ENCODE results near the gene PGM1. TPM values are rescaled to one million over a fixed set of nuclear protein-coding genes. Genes with fewer than 3 reads are reported as not detected.

Gene PGM1
- total RNA-seq, 1 donor from 2014 or later: 31.1 TPM

DNA sequence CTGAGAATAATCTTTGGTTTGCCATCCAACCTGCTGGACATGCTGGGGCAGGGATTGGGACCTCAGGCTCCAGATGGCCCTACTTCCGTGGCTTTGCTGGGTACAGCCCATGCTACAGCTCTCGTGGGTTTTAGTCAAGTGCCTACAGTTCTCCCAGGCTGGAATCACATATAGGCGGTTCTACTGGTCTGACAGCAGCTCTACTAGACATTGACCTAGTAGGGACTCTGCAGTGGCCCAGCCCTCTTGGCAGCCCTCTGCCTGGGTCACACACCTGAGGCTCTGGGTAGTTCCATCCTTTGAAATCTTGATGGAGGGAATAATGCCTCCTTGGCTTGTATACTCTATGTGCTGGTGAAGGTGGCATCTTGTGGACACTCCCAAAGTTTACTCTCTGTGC, 72.2 kb downstream of the PGM1 start:
- TF ChIP-seq, protein P1, sequence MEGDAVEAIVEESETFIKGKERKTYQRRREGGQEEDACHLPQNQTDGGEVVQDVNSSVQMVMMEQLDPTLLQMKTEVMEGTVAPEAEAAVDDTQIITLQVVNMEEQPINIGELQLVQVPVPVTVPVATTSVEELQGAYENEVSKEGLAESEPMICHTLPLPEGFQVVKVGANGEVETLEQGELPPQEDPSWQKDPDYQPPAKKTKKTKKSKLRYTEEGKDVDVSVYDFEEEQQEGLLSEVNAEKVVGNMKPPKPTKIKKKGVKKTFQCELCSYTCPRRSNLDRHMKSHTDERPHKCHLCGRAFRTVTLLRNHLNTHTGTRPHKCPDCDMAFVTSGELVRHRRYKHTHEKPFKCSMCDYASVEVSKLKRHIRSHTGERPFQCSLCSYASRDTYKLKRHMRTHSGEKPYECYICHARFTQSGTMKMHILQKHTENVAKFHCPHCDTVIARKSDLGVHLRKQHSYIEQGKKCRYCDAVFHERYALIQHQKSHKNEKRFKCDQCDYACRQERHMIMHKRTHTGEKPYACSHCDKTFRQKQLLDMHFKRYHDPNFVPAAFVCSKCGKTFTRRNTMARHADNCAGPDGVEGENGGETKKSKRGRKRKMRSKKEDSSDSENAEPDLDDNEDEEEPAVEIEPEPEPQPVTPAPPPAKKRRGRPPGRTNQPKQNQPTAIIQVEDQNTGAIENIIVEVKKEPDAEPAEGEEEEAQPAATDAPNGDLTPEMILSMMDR (IDR thresholded peaks at IDR 0.05; ENCODE audit: unreplicated experiment): no peak
- DNase-seq (ENCODE audit: low spot score, unreplicated experiment): no peak
- H3K4me3 Mint-ChIP-seq (ENCODE audit: low read depth): no peak overlapping the region
- H3K27ac Mint-ChIP-seq: no peak overlapping the region
- peaks cover 7% of the 10 kb centered on the region for H3K36me3 Mint-ChIP-seq (ENCODE audit: insufficient read depth)
- no peaks in the 10 kb centered on the region for H3K27me3 Mint-ChIP-seq
- H3K4me1 Mint-ChIP-seq (ENCODE audit: low read depth): peaks cover 11% of the 10 kb centered on the region
- peaks cover 7% of the 10 kb centered on the region for H3K9me3 Mint-ChIP-seq (ENCODE audit: low read depth)

DNA sequence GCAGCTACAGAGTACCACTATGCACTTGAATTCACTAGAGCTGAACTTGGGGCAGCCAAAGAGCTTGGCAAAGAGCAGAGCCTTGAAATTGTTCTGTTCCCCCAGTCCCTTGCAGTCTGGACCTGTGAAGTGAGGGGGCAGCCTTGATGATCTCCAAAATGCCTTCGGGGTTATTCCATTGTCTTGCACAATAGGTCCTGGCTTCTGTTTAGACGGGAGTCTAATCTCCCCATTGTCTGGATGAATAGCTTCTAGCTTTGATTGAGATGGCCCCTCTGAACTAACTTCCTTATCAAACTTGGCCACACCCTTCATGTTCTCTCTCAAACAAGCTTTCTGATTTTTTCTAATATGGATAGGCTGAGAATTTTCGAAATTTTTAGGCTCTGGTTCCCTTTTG, 72.6 kb downstream of the PGM1 start:
- no peak for DNase-seq (ENCODE audit: low spot score, unreplicated experiment)
- H3K27ac Mint-ChIP-seq: no peak overlapping the region
- peaks cover 7% of the 10 kb centered on the region for H3K36me3 Mint-ChIP-seq (ENCODE audit: insufficient read depth)
- H3K4me1 Mint-ChIP-seq (ENCODE audit: low read depth): peaks cover 11% of the 10 kb centered on the region
- TF ChIP-seq, protein P1 (IDR thresholded peaks at IDR 0.05; ENCODE audit: unreplicated experiment): no peak
- H3K9me3 Mint-ChIP-seq (ENCODE audit: low read depth): peaks cover 7% of the 10 kb centered on the region
- H3K27me3 Mint-ChIP-seq: no peaks in the 10 kb centered on the region
- no peak overlapping the region for H3K4me3 Mint-ChIP-seq (ENCODE audit: low read depth)

DNA sequence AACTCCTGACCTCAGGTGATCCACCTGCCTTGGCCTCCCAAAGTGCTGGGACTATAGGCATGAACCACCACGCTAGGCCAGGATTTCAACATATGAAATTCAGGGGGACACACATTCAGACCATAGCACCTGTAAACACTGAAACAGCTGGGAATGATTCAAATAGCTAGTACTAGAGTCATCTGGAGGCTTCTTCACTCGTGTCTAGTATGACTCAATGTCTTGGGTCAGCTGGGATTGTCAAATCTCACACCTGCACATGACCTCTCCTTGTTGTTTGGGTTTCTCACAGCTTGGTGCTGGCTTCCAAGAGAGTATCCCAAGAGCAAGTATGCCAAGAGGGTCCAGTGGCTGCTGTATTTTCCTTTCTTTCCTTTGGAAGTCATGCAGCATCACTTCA, 75.1 kb downstream of the PGM1 start:
- TF ChIP-seq, protein P1 (IDR thresholded peaks at IDR 0.05; ENCODE audit: unreplicated experiment): no peak
- H3K36me3 Mint-ChIP-seq (ENCODE audit: insufficient read depth): peaks cover 4% of the 10 kb centered on the region
- H3K27me3 Mint-ChIP-seq: no peaks in the 10 kb centered on the region
- peaks cover 11% of the 10 kb centered on the region for H3K4me1 Mint-ChIP-seq (ENCODE audit: low read depth)
- H3K4me3 Mint-ChIP-seq (ENCODE audit: low read depth): no peak overlapping the region
- H3K27ac Mint-ChIP-seq: no peak overlapping the region
- no peak for DNase-seq (ENCODE audit: low spot score, unreplicated experiment)
- H3K9me3 Mint-ChIP-seq (ENCODE audit: low read depth): peaks cover 7% of the 10 kb centered on the region

DNA sequence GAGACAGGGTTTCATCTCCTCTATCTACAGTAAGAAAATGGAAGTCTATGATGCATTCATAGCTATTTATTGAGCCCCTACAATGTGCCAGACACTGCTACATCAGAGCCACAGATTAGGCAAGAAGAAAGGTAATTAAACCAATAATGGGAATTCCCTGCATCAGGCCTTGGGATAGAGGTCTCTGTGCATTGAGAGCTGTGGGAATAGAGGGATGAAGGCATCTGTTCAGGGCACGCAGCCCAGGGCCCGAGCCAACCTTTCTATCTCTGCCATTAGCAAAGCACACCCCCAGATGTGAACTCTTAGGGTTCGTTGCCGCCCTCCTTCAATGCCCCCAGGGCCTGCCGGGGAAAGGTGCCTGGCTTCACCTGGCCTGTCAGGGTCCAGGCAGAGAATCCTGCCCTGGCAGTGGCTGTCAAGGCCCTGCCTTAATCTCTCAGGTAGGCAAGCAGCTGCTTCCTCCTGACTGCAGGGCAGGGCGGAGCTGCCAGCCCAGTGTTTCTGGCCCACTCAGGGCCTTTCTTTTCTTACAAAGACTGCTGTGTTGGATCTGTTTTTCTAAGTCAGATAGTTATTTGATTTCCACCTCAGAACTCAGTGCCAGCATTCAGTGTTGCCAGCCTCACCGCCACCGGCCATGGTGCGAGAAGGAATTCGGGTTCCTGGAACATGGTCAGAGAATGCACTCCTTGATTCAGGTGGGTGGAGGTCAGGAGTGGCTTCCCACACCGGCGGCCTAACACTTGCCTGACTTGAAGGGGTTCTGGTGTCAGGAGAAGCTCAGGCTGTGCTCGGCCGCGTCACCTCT, 76.1 kb downstream of the PGM1 start:
- Mint-ChIP-seq H3K27ac (no peak overlapping the region), H3K27me3 (no peaks in the 10 kb centered on the region), H3K36me3 (ENCODE audit: insufficient read depth) (peaks cover 4% of the 10 kb centered on the region), H3K9me3 (ENCODE audit: low read depth) (peaks cover 7% of the 10 kb centered on the region), H3K4me3 (ENCODE audit: low read depth) (no peak overlapping the region), H3K4me1 (ENCODE audit: low read depth) (peaks cover 10% of the 10 kb centered on the region)
- DNase-seq (ENCODE audit: low spot score, unreplicated experiment): no peak
- TF ChIP-seq, protein P1 (IDR thresholded peaks at IDR 0.05; ENCODE audit: unreplicated experiment): no peak

DNA sequence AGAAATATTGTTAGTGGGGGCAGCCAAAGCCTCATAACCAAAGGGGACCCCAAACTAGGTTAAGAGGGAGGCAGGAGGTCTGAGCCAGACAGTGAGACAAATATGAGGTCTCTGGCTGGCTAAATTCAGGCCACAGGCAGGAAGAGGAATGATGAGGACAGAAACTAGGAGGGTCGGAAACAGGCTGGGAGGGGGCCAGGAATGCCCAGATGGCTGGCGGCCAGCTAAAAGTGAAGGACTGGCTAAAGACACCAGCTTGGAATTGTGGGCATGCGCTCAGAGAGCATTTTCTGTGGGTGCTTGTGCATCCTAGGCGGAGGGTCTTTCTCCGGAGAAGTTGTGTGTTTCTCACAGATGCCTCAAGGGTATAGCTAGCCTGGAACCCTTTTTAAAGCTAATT, 77.0 kb downstream of the PGM1 start:
- H3K27ac Mint-ChIP-seq: no peak overlapping the region
- TF ChIP-seq, protein P1 (IDR thresholded peaks at IDR 0.05; ENCODE audit: unreplicated experiment): no peak

More for the DNA sequence above, 77.0 kb downstream of the PGM1 start:
- Mint-ChIP-seq H3K36me3 (ENCODE audit: insufficient read depth) (peaks cover 3% of the 10 kb centered on the region), H3K9me3 (ENCODE audit: low read depth) (peaks cover 7% of the 10 kb centered on the region), H3K4me3 (ENCODE audit: low read depth) (no peak overlapping the region), H3K27me3 (no peaks in the 10 kb centered on the region), H3K4me1 (ENCODE audit: low read depth) (peaks cover 17% of the 10 kb centered on the region)
- no peak for DNase-seq (ENCODE audit: low spot score, unreplicated experiment)
